Measurements from ENCODE around the gene MAML2.

Gene MAML2

DNA sequence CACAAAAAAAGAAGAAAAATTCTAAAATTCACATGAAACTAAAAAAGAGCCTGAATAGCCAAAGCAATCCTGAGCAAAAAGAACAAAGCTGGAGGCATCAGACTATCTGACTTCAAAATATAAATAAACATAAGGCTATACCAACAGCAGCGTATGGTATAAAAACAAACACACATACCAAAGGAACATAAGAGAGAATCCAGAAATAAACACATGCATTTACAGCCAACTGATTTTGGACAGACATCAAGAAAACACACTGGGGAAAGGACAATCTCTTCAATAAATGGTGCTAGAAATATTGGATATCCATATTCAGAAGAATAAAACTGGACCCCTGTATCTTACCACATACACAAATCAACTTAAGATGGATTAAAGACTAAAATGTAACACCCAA is 416.3 kb downstream of the MAML2 start:
- DNase-seq: no peak

Measured in KG1 (cell line).